GM21576 (cell line): ENCODE data around the gene ALX4.

Experiments used
- ATAC-seq: cut with Tn5 transposase; IDR thresholded peaks from one replicate; pipeline ENCODE4 v1.9.1; 2021; ENCODE audit warnings: mild to moderate bottlenecking, moderate library complexity; ENCODE audit not compliant: unreplicated experiment

The ALX4 gene

GRCh38 chr11:44268614-44269080 is 41.3 kb downstream of the ALX4 start:
- ATAC-seq = no peak

GRCh38 chr11:44267750-44268613 is 42.0 kb downstream of the ALX4 start:
- no peak for ATAC-seq

- ATAC-seq = no peak
Measured at GRCh38 chr11:44267006-44267749, 42.8 kb downstream of the ALX4 start.

GRCh38 chr11:44266056-44266780 is 43.7 kb downstream of the ALX4 start:
- no peak for ATAC-seq

- ATAC-seq = no peak
Measured at GRCh38 chr11:44264761-44265160, 45.2 kb downstream of the ALX4 start.

- ATAC-seq = no peak
Measured at GRCh38 chr11:44264438-44264749, 45.5 kb downstream of the ALX4 start.

- ATAC-seq = no peak
Measured at GRCh38 chr11:44263738-44264437, 46.1 kb downstream of the ALX4 start.

GRCh38 chr11:44261800-44262591 is 47.9 kb downstream of the ALX4 start:
- ATAC-seq = no peak

GRCh38 chr11:44260081-44260480 is 49.9 kb downstream of the ALX4 start:
- no peak for ATAC-seq

GRCh38 chr11:44258839-44259420 is 51.0 kb downstream of the ALX4 start:
- no peak for ATAC-seq

- ATAC-seq = no peak
Measured at GRCh38 chr11:44258190-44258489, 51.8 kb downstream of the ALX4 start.

- no peak for ATAC-seq
Measured at GRCh38 chr11:44257338-44258189, 52.4 kb downstream of the ALX4 start.

GRCh38 chr11:44256673-44257291 is 53.2 kb downstream of the ALX4 start:
- no peak for ATAC-seq

- ATAC-seq = no peak
Measured at GRCh38 chr11:44255406-44256071, 54.4 kb downstream of the ALX4 start.

- ATAC-seq = no peak
Measured at GRCh38 chr11:44252999-44253602, 56.8 kb downstream of the ALX4 start.

- ATAC-seq = no peak
Measured at GRCh38 chr11:44250421-44250820, 59.5 kb downstream of the ALX4 start.

- ATAC-seq = no peak
Measured at GRCh38 chr11:44248109-44248508, 61.8 kb downstream of the ALX4 start.

GRCh38 chr11:44247508-44247907 is 62.4 kb downstream of the ALX4 start:
- ATAC-seq = no peak
